ENCODE measurements around the gene TBCA. TPM values are rescaled to one million over a fixed set of nuclear protein-coding genes. Genes with fewer than 3 reads are reported as not detected.

Gene TBCA
- total and polyA plus RNA-seq, 2 donors (not counting 3 experiments of a cell fraction or from before 2014, with no cell fraction given): 48.2 to 206 TPM

DNA sequence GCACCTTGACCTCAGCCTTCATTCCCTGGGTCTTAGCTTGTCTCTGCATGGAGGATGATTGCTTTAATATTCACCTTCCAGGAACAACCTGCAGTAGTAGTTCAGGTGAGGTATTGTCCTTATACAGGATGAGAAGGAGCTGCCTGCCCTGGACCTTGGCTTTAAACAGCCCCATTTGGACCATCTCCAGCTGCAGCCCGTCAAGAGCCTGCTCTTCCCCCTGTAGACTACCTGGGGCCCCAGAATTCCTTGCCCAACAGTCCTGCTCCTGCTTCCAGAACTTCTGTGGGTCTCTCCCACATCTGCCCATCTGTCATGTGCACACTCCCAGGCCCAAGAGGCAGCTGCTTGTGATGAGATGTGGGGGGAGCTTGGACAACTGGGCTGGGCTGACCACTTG, 125.5 kb downstream of the TBCA start:
- no peak overlapping the region for H3K4me2 ChIP-seq (ENCODE audit: insufficient read depth, low read length)
- no peak overlapping the region for H3K4me3 ChIP-seq (replicated peaks in 1 of 3; ENCODE audit: insufficient read depth in 1 of 3, low read depth in 1 of 3, low read length in 3 of 3)
- intact Hi-C loops (cut with micrococcal nuclease) (no loop called here), dilution Hi-C loops (cut with MboI; ENCODE audit: extremely low pct_ligation_motif_present, low sequenced_read_pairs) (no loop called here)
- no peaks in the 10 kb centered on the region for H3K4me1 ChIP-seq (ENCODE audit: control insufficient read depth, extremely low read depth, insufficient read depth, low read length)
- H3K27me3 ChIP-seq (ENCODE audit: control insufficient read depth in 2 of 2, insufficient read depth in 2 of 2, low read length in 2 of 2): peaks cover 35 to 65% of the 10 kb centered on the region in 2 experiments
- DNase-seq (ENCODE audit: low read depth, low spot score) (no peak), FAIRE-seq (no peak)
- no peaks in the 10 kb centered on the region for H4K20me1 ChIP-seq (replicated peaks; ENCODE audit: control insufficient read depth, extremely low read depth, insufficient read depth, low read length)
- no peak overlapping the region for H3K9ac ChIP-seq (replicated peaks; ENCODE audit: extremely low read depth, insufficient read depth, low read length)
- no peak overlapping the region for H2AFZ ChIP-seq (ENCODE audit: low read depth, low read length)
- CTCF ChIA-PET: no interaction called here
- H3K9me3 ChIP-seq (replicated peaks; ENCODE audit: control insufficient read depth, insufficient read depth, low read length): no peaks in the 10 kb centered on the region
- H3K79me2 ChIP-seq (ENCODE audit: control insufficient read depth, insufficient read depth, low read length): no peaks in the 10 kb centered on the region
- no peaks in the 10 kb centered on the region for H3K9me1 ChIP-seq (replicated peaks; ENCODE audit: control insufficient read depth, extremely low read depth, insufficient read depth, low read length)
- no TSS peak for BruUV-seq (replicated peaks)
- TF ChIP-seq MYC (IDR thresholded peaks at IDR 0.05; ENCODE audit: low read depth, low read length) (no peak), POLR2AphosphoS5 (IDR thresholded peaks at IDR 0.05; ENCODE audit: insufficient read depth, low read depth, low read length) (no peak), JUN (IDR thresholded peaks at IDR 0.05; ENCODE audit: borderline replicate concordance, insufficient read depth, insufficient read length, low read depth) (no peak)
- H3K27ac ChIP-seq (ENCODE audit: insufficient read depth, low read depth, low read length): no peak overlapping the region
- no peaks in the 10 kb centered on the region for H3K36me3 ChIP-seq (ENCODE audit: control insufficient read depth in 2 of 2, extremely low read depth in 1 of 2, insufficient read depth in 2 of 2, low read length in 2 of 2)
- POLR2A ChIA-PET: no interaction called here

GRCh38 chr5:77649776-77650175, 126.4 kb downstream of the TBCA start:
- FAIRE-seq: no peak
- ChIA-PET POLR2A (no interaction called here), CTCF (no interaction called here)
- Histone ChIP-seq H3K4me1 (ENCODE audit: control insufficient read depth, extremely low read depth, insufficient read depth, low read length) (no peaks in the 10 kb centered on the region), H3K36me3 (ENCODE audit: control insufficient read depth in 2 of 2, extremely low read depth in 1 of 2, insufficient read depth in 2 of 2, low read length in 2 of 2) (no peaks in the 10 kb centered on the region), H3K27ac (ENCODE audit: insufficient read depth, low read depth, low read length) (no peak overlapping the region), H3K4me2 (ENCODE audit: insufficient read depth, low read length) (no peak overlapping the region), H3K9me1 (replicated peaks; ENCODE audit: control insufficient read depth, extremely low read depth, insufficient read depth, low read length) (no peaks in the 10 kb centered on the region), H3K9ac (replicated peaks; ENCODE audit: extremely low read depth, insufficient read depth, low read length) (no peak overlapping the region), H3K79me2 (ENCODE audit: control insufficient read depth, insufficient read depth, low read length) (no peaks in the 10 kb centered on the region), H3K9me3 (replicated peaks; ENCODE audit: control insufficient read depth, insufficient read depth, low read length) (no peaks in the 10 kb centered on the region), H4K20me1 (replicated peaks; ENCODE audit: control insufficient read depth, extremely low read depth, insufficient read depth, low read length) (no peaks in the 10 kb centered on the region), H3K27me3 (ENCODE audit: control insufficient read depth in 2 of 2, insufficient read depth in 2 of 2, low read length in 2 of 2) (peaks cover 37 to 65% of the 10 kb centered on the region in 2 experiments), H3K4me3 (replicated peaks in 1 of 3; ENCODE audit: insufficient read depth in 1 of 3, low read depth in 1 of 3, low read length in 3 of 3) (no peak overlapping the region), H2AFZ (ENCODE audit: low read depth, low read length) (no peak overlapping the region)
- DNase-seq (ENCODE audit: low read depth, low spot score): no peak
- intact Hi-C loops (cut with micrococcal nuclease) (loop anchor here (5.0 to 10.0 kb wide), 2 partner anchors 323 to 645 kb away; partner anchors contain the start of gene AP3B1), dilution Hi-C loops (cut with MboI; ENCODE audit: extremely low pct_ligation_motif_present, low sequenced_read_pairs) (no loop called here)
- no TSS peak for BruUV-seq (replicated peaks)
- TF ChIP-seq JUN (IDR thresholded peaks at IDR 0.05; ENCODE audit: borderline replicate concordance, insufficient read depth, insufficient read length, low read depth) (no peak), FOS (IDR thresholded peaks at IDR 0.05; ENCODE audit: borderline replicate concordance, insufficient read depth, low read length) (no peak), MYC (IDR thresholded peaks at IDR 0.05; ENCODE audit: low read depth, low read length) (no peak), CTCF (IDR thresholded peaks at IDR 0.05; ENCODE audit: extremely low read depth in 1 of 2, insufficient read depth in 1 of 2, low read depth in 1 of 2, low read length in 2 of 2) (no peak), GATA2 (IDR thresholded peaks at IDR 0.05; ENCODE audit: insufficient read depth, insufficient read length, low read depth, low read length) (no peak), EZH2 (IDR thresholded peaks at IDR 0.05; ENCODE audit: borderline replicate concordance, low read depth, low read length, severe bottlenecking) (no peak), MAX (IDR thresholded peaks at IDR 0.05; ENCODE audit: insufficient read depth, insufficient read length) (no peak), POLR2AphosphoS5 (IDR thresholded peaks at IDR 0.05; ENCODE audit: insufficient read depth, low read depth, low read length) (no peak), POLR2A (IDR thresholded peaks at IDR 0.05; ENCODE audit: low read depth, low read length) (no peak)

Data from endothelial cell of umbilical vein (primary cell).